Esophagus muscularis mucosa (tissue), 4 donors: ENCODE results near the gene XRN2. TPM values are rescaled to one million over a fixed set of nuclear protein-coding genes. Genes with fewer than 3 reads are reported as not detected.
"Not testable (repeated sequence)": the region's sequence is repeated elsewhere in the genome, so short reads cannot be mapped to it uniquely, and the experiment has no call there.

Experiments
- DNase-seq: peaks from one replicate; pipeline ENCODE4 v3.0.0-alpha.2; 2017; ENCODE audit errors: extremely low spot score
- H3K27ac ChIP-seq, 4 donors: fragments of 200-600 bp; sonication (generic); replicated peaks in 1 of 4; 1 replicate in 3 of 4; 2 replicates in 1 of 4; pipeline ENCODE4 v1.5.1; 2016 to 2019; ENCODE audit warnings: mild to moderate bottlenecking in 1 of 4
- H3K27me3 ChIP-seq, 4 donors: fragments of 200-600 bp; sonication (generic); one replicate each; pipeline versions ENCODE4 v1.5.1 to v1.6.0; 2016 to 2019
- H3K36me3 ChIP-seq, 4 donors: fragments of 200-600 bp; sonication (generic); one replicate each; pipeline ENCODE4 v1.5.1; 2016 to 2019
- H3K4me1 ChIP-seq, 4 donors: fragments of 200-600 bp; sonication (generic); one replicate each; pipeline ENCODE4 v1.5.1; 2016 to 2019
- H3K4me3 ChIP-seq, 4 donors: fragments of 200-600 bp; sonication (generic); 1 replicate in 2 of 4; 2 replicates in 2 of 4; pipeline ENCODE4 v1.5.1; 2016 to 2019; ENCODE audit warnings: mild to moderate bottlenecking in 4 of 4, moderate library complexity in 1 of 4
- H3K9me3 ChIP-seq, 4 donors: fragments of 200-600 bp; sonication (generic); 1 replicate in 3 of 4; 2 replicates in 1 of 4; pipeline ENCODE4 v1.5.1; 2016 to 2019
- EP300 ChIP-seq: sonication (generic); formaldehyde crosslinking; IDR thresholded peaks from one replicate; pipeline ENCODE4 v1.6.1; 2017; ENCODE audit warnings: antibody characterized with exemption
- POLR2A ChIP-seq: fragments of 450-650 bp; IDR thresholded peaks from one replicate; pipeline ENCODE4 v1.6.1; 2017; ENCODE audit warnings: antibody characterized with exemption, moderate library complexity, mild to moderate bottlenecking, low read depth
- POLR2AphosphoS5 ChIP-seq, 2 donors: sonication (generic); formaldehyde crosslinking; IDR thresholded peaks; one replicate each; pipeline ENCODE4 v1.6.1; 2017; ENCODE audit warnings: antibody characterized with exemption in 2 of 2
- WGBS: methylation state at CpG from one replicate; pipeline ENCODE4 v1.1.5; 2018; 5-methylcytosine and 5-hydroxymethylcytosine counted together
- intact Hi-C: fragments of 100-400 bp; cut with DNase I; formaldehyde crosslinking; loops from one replicate; pipeline ENCODE4 v1.15.1; 2023
- total RNA-seq, 4 donors: library from RNA; depleted of rRNA; stranded (reverse); fragments of >200 nt; gene quantifications; one replicate each; pipeline versions ENCODE4 v1.1.0 to v1.2.1, GENCODE V29; 2016
- TF ChIP-seq, protein P1 (sequence below), 3 experiments: fragments of 200-600 bp in 2 of 3; fragments of 450-650 bp in 1 of 3; sonication (generic) in 2 of 3; IDR thresholded peaks; one replicate each; pipeline ENCODE4 v1.5.1; 2017 to 2019; ENCODE audit warnings: antibody characterized with exemption in 3 of 3, mild to moderate bottlenecking in 2 of 3, moderate library complexity in 1 of 3

The XRN2 gene
- total RNA-seq, 4 donors from 2014 or later, result 49.0 to 76.9 (median 56.7) TPM

DNA sequence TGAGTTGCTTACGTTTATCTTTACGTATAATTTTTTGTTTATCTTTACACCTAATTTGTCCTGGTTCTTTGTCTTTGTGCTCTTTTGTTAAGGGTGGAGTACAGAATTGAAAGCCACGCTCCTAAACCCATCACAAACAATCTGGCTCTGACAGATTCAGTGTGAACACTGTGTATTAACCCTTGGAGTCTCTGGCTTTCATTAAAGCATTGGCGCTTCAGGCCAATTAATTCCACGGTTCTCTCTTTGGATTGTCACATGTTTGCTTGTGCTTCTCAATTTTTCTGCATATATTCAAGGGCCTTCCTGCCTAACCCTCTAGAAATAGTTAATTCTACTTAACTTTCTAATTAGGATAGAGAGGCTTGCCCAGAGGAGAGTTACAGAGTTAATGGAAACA lies 55.6 kb downstream of the XRN2 start:
- TF ChIP-seq EP300 (no peak), POLR2AphosphoS5 (IDR thresholded peaks at IDR 0.05) (no peak), POLR2A (no peak)
- TF ChIP-seq, protein P1, sequence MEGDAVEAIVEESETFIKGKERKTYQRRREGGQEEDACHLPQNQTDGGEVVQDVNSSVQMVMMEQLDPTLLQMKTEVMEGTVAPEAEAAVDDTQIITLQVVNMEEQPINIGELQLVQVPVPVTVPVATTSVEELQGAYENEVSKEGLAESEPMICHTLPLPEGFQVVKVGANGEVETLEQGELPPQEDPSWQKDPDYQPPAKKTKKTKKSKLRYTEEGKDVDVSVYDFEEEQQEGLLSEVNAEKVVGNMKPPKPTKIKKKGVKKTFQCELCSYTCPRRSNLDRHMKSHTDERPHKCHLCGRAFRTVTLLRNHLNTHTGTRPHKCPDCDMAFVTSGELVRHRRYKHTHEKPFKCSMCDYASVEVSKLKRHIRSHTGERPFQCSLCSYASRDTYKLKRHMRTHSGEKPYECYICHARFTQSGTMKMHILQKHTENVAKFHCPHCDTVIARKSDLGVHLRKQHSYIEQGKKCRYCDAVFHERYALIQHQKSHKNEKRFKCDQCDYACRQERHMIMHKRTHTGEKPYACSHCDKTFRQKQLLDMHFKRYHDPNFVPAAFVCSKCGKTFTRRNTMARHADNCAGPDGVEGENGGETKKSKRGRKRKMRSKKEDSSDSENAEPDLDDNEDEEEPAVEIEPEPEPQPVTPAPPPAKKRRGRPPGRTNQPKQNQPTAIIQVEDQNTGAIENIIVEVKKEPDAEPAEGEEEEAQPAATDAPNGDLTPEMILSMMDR (IDR thresholded peaks at IDR 0.05), result no peak
- H3K4me3 ChIP-seq, result no peak overlapping the region
- H3K9me3 ChIP-seq, result no peaks in the 10 kb centered on the region
- intact Hi-C loops, result no loop called here
- H3K27me3 ChIP-seq, result no peaks in the 10 kb centered on the region
- no peaks in the 10 kb centered on the region for H3K4me1 ChIP-seq
- WGBS, result 95% methylated on average over 5 of the region's 5 CpGs
- no peak for DNase-seq
- no peak overlapping the region for H3K27ac ChIP-seq
- H3K36me3 ChIP-seq, result peaks cover 25 to 83% (median 64%) of the 10 kb centered on the region in 4 donors

DNA sequence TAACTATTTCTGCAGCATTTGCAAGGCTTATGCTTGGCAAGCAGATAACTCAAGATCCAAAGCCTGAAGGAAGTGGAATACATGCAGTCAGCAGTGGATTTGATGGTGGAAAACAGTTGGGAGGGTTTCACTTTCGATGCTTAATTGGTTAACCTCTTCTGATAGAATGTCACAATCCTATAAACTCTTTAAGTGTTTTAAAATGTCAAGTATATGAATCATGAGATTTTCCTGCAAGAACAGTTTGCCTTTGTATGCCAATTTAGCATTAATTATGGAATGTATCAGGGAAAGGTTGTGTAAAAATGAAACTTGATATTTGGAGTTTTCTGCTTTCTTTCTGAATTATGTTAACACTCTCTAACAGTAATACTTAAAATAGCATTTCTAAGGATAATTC lies 57.6 kb downstream of the XRN2 start:
- 88% methylated on average over 1 of the region's 1 CpG for WGBS
- H3K27ac ChIP-seq, result no peak overlapping the region
- TF ChIP-seq POLR2AphosphoS5 (IDR thresholded peaks at IDR 0.05), result no peak
- no peak for TF ChIP-seq POLR2A
- TF ChIP-seq, protein P1 (IDR thresholded peaks at IDR 0.05), result no peak
- no peak for TF ChIP-seq EP300
- H3K4me1 ChIP-seq, result no peaks in the 10 kb centered on the region
- DNase-seq, result no peak
- H3K27me3 ChIP-seq, result no peaks in the 10 kb centered on the region
- intact Hi-C loops, result no loop called here
- H3K4me3 ChIP-seq, result no peak overlapping the region
- H3K36me3 ChIP-seq, result peaks cover 14 to 78% (median 67%) of the 10 kb centered on the region in 4 donors
- H3K9me3 ChIP-seq, result no peaks in the 10 kb centered on the region

DNA sequence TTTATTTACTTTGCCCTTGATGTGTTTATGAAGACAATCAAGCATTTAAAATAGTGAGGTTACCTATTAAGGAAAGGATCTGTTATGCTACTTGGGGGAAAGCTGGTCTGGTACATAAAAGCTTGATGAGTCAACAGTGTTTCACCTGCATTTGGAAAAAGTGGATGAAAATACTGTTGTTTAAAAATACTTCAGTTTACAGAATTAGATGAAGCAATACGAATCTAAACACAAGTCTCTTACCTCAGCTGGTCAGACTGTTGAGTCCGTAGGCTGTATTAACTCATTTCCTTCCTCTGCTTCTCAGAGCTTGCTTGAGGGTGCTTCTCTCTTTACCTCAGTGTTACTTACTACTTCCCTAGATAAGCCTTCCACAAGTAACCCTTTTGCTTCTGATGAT lies 58.1 kb downstream of the XRN2 start:
- DNase-seq, result no peak
- Histone ChIP-seq H3K4me1 (no peaks in the 10 kb centered on the region), H3K9me3 (no peaks in the 10 kb centered on the region), H3K27ac (no peak overlapping the region), H3K27me3 (no peaks in the 10 kb centered on the region), H3K36me3 (peaks cover 16 to 74% (median 64%) of the 10 kb centered on the region in 4 donors), H3K4me3 (no peak overlapping the region)
- TF ChIP-seq POLR2A (no peak), POLR2AphosphoS5 (IDR thresholded peaks at IDR 0.05) (no peak), EP300 (no peak)
- TF ChIP-seq, protein P1 (IDR thresholded peaks at IDR 0.05), result no peak
- 57% methylated on average over 2 of the region's 2 CpGs for WGBS
- intact Hi-C loops, result no loop called here

DNA sequence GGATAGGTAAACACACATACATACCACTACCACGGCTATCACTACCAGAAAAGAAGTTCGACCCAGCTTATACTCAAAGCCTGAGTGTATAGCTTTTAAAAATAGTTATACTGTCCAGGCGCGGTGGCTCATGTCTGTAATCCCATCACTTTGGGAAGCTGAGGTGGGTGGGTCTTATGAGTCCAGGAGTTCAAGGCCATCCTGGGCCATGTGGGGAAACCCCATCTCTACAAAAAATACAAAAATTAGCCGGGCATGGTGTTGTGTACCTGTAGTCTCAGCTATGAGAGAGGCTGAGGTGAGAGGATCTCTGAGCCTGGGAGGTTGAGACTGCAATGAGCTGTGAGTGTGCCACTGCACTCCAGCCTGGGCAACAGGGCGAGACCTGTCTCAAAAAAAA lies 61.3 kb downstream of the XRN2 start:
- Histone ChIP-seq H3K36me3 (peaks cover 22 to 79% (median 60%) of the 10 kb centered on the region in 4 donors), H3K4me1 (no peaks in the 10 kb centered on the region), H3K27ac (no peak overlapping the region), H3K9me3 (no peaks in the 10 kb centered on the region), H3K27me3 (no peaks in the 10 kb centered on the region), H3K4me3 (no peak overlapping the region)
- TF ChIP-seq, protein P1 (IDR thresholded peaks at IDR 0.05), result no peak
- TF ChIP-seq POLR2AphosphoS5 (IDR thresholded peaks at IDR 0.05) (no peak), EP300 (no peak), POLR2A (no peak)
- intact Hi-C loops, result no loop called here
- DNase-seq, result no peak
- 95% methylated on average over 6 of the region's 6 CpGs for WGBS

DNA sequence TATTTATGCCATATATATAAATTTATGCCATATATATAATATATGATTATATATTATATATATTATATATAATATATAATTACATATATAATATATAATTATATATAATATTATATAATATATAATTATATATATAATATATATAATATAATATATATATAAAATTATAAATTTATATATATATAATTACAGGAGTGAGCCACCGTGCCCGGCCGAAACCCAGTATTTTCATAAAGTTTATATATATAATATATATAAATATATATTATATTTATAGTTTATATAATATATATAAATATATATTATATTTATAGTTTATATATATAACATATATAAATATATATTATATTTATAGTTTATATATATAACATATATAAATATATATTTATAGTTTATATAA lies 62.6 kb downstream of the XRN2 start:
- Histone ChIP-seq H3K27me3 (no peaks in the 10 kb centered on the region), H3K4me1 (no peaks in the 10 kb centered on the region), H3K27ac (no peak overlapping the region), H3K4me3 (no peak overlapping the region), H3K36me3 (peaks cover 22 to 76% (median 54%) of the 10 kb centered on the region in 4 donors), H3K9me3 (no peaks in the 10 kb centered on the region)
- no peak for DNase-seq
- intact Hi-C loops, result no loop called here
- TF ChIP-seq POLR2AphosphoS5 (IDR thresholded peaks at IDR 0.05), result no peak
- no peak for TF ChIP-seq EP300
- TF ChIP-seq POLR2A, result no peak
- 95% methylated on average over 3 of the region's 3 CpGs for WGBS

DNA sequence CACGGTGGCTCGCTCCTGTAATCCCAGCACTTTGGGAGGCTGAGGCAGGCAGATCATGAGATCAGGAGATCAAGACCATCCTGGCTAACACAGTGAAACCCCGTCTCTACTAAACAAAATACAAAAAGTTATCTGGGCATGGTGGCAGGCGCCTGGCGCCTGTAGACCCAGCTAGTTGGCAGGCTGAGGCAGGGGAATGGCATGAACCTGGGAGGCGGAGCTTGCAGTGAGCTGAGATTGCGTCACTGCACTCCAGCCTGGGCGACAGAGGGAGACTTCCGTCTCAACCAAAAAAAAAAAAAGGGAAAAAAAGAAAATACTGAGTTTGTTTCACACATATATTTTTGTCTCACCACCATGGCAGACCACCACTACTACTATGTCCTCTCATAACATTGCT lies 63.1 kb downstream of the XRN2 start:
- WGBS, result 92% methylated on average over 9 of the region's 9 CpGs
- intact Hi-C loops, result not testable (repeated sequence)
- peaks cover 22 to 71% (median 54%) of the 10 kb centered on the region in 4 donors for H3K36me3 ChIP-seq

More for the DNA sequence above, 63.1 kb downstream of the XRN2 start:
- not testable (repeated sequence) for H3K27me3 ChIP-seq, H3K4me3 ChIP-seq, H3K4me1 ChIP-seq, H3K27ac ChIP-seq, DNase-seq, H3K9me3 ChIP-seq
